Mucosa of rectum (tissue), 2 donors: Measurements from ENCODE around the gene TEDC2.

Experiments
- H3K27ac ChIP-seq, 2 donors: one replicate each; pipeline ENCODE4 v1.7.0; 2013; ENCODE audit warnings: inconsistent platforms in 2 of 2, low read depth in 2 of 2, low read length in 2 of 2
- H3K27me3 ChIP-seq, 2 donors: one replicate each; pipeline ENCODE4 v1.7.0; 2013; ENCODE audit warnings: low read length in 2 of 2; ENCODE audit not compliant: control insufficient read depth in 2 of 2, insufficient read depth in 2 of 2
- H3K36me3 ChIP-seq, 2 donors: one replicate each; pipeline ENCODE4 v1.7.0; 2013; ENCODE audit warnings: low read length in 2 of 2; ENCODE audit not compliant: control insufficient read depth in 2 of 2, insufficient read depth in 2 of 2
- H3K4me1 ChIP-seq, 2 donors: one replicate each; pipeline ENCODE4 v1.7.0; 2013; ENCODE audit warnings: low read length in 2 of 2, mild to moderate bottlenecking in 1 of 2; ENCODE audit not compliant: control insufficient read depth in 2 of 2, insufficient read depth in 2 of 2
- H3K4me3 ChIP-seq, 2 donors: one replicate each; pipeline ENCODE4 v1.7.0; 2013; ENCODE audit warnings: low read length in 2 of 2
- H3K9ac ChIP-seq, 2 donors: one replicate each; pipeline ENCODE4 v1.7.0; 2013; ENCODE audit warnings: low read length in 2 of 2, low read depth in 1 of 2, mild to moderate bottlenecking in 1 of 2
- H3K9me3 ChIP-seq, 2 donors: one replicate each; pipeline ENCODE4 v1.7.0; 2013; ENCODE audit warnings: low read length in 2 of 2; ENCODE audit not compliant: control insufficient read depth in 2 of 2
- donor health status: healthy.
- donor health status: Normal muscosa, but diverticular disease.

Gene TEDC2

GRCh38 chr16:2500918-2501750 lies 41.2 kb downstream of the TEDC2 start:
- peaks cover 6 to 10% of the 10 kb centered on the region in 2 donors for H3K36me3 ChIP-seq
- no peak overlapping the region for H3K27ac ChIP-seq
- H3K4me3 ChIP-seq, result peak overlapping the region in 1 of 2 donors; percentile 7
- peaks cover 4 to 8% of the 10 kb centered on the region in 2 donors for H3K4me1 ChIP-seq
- H3K9ac ChIP-seq, result no peak overlapping the region
- H3K27me3 ChIP-seq, result no peaks in the 10 kb centered on the region
- no peaks in the 10 kb centered on the region for H3K9me3 ChIP-seq

DNA sequence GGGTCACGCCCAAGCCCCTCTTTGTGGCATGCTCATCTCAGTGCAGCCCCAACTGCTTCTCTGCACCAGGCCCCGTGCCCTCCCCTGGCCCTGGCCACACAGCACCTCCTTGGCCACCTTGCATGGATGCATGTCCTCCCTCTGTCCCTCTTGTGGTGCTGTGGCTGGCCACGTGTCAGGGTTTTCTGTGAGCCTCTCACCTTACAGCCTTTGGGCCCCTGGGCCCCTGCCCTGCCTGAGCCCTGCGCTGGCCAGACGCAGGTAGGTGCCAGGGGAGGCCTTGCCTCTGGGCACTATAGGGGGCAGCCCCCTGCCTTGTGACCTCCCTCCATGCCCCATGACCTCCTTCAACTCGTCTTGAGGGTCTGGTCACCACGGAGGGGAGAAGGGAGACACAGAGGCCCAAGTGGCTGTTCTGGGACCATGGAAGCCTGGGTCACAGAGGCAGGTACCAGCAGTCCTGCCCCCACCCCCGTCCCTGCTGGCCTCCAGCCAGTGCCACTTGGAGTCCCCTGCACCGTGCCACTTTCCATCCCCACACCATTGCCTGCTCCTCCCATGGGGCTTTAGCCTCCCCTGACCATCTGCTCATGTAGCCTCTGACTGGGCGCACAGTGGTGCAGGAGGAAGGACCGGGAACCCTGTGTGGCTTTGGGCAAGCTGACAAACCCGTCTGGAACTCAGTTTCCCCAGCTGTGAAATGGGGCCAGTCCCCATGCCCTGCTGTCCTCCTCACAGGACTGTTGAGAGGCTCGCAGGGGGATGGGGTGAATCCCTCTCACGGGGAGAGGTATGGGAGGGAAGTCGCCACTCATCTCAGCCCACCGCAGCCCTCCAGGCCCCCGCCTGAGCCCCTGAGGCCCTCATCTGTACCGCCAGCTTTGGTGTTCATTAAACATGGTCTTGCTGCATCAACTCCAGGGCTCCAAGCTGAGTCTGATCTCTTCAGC lies 42.3 kb downstream of the TEDC2 start:
- Histone ChIP-seq H3K27me3 (no peaks in the 10 kb centered on the region), H3K27ac (no peak overlapping the region), H3K4me1 (peaks cover 4 to 8% of the 10 kb centered on the region in 2 donors), H3K9ac (no peak overlapping the region), H3K4me3 (no peak overlapping the region), H3K36me3 (peaks cover 0 to 1% of the 10 kb centered on the region in 2 donors), H3K9me3 (no peaks in the 10 kb centered on the region)

DNA sequence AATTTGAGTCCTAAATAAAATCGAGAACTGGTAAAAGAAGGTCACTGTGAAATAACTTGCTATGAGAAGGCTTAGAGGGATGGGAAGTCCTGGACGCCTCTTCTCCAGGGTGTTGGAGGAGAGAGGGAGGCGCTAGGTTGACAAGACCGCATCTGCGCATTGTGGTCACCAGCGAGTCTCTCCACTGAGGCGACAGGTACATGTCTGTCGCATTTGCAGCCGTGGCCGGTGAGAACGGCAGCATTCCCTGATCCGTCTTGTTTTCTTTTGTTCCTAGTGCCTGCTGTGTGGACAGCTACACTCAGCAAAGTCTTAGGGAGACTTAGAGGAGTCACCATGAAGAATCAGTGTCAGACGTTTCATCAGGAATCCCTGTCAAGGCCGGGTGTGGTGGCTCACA lies 45.8 kb downstream of the TEDC2 start:
- Histone ChIP-seq H3K27me3 (no peaks in the 10 kb centered on the region), H3K36me3 (no peaks in the 10 kb centered on the region)

GRCh38 chr16:2507052-2507659 lies 47.2 kb downstream of the TEDC2 start:
- H3K27ac ChIP-seq, result peak overlapping the region; percentile 61 to 63
- H3K27me3 ChIP-seq, result no peaks in the 10 kb centered on the region
- H3K4me3 ChIP-seq, result no peak overlapping the region
- H3K9me3 ChIP-seq, result no peaks in the 10 kb centered on the region
- peaks cover 2 to 5% of the 10 kb centered on the region in 2 donors for H3K4me1 ChIP-seq
- no peaks in the 10 kb centered on the region for H3K36me3 ChIP-seq
- no peak overlapping the region for H3K9ac ChIP-seq

More for the DNA sequence above, 45.8 kb downstream of the TEDC2 start:
- H3K9ac ChIP-seq, result no peak overlapping the region
- no peak overlapping the region for H3K27ac ChIP-seq
- no peak overlapping the region for H3K4me3 ChIP-seq
- peaks cover 2 to 10% of the 10 kb centered on the region in 2 donors for H3K4me1 ChIP-seq
- no peaks in the 10 kb centered on the region for H3K9me3 ChIP-seq

DNA sequence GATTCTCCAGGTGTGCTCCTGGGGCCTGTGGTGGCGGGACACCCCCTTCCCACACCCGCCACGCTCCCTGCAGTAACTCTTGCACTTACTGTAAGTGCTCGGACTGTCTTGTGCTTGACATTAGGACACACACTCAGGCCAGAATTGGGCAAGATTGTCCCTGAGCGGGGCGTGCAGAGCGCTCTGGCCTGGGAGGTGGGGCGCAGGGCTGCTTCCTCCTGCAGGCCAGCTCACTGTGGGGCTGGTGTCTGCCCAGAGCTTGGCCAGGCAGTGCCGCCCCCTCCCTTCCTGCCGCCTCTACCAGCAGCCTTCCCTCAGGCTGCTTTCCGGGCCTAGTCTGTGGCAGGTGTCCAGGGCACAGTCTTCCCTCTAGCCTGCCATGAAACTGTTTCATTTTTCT lies 47.8 kb downstream of the TEDC2 start:
- Histone ChIP-seq H3K9ac (no peak overlapping the region), H3K4me1 (peaks cover 2 to 5% of the 10 kb centered on the region in 2 donors), H3K27me3 (no peaks in the 10 kb centered on the region), H3K27ac (peak overlapping the region; percentile 61 to 63), H3K4me3 (no peak overlapping the region), H3K9me3 (no peaks in the 10 kb centered on the region), H3K36me3 (no peaks in the 10 kb centered on the region)

DNA sequence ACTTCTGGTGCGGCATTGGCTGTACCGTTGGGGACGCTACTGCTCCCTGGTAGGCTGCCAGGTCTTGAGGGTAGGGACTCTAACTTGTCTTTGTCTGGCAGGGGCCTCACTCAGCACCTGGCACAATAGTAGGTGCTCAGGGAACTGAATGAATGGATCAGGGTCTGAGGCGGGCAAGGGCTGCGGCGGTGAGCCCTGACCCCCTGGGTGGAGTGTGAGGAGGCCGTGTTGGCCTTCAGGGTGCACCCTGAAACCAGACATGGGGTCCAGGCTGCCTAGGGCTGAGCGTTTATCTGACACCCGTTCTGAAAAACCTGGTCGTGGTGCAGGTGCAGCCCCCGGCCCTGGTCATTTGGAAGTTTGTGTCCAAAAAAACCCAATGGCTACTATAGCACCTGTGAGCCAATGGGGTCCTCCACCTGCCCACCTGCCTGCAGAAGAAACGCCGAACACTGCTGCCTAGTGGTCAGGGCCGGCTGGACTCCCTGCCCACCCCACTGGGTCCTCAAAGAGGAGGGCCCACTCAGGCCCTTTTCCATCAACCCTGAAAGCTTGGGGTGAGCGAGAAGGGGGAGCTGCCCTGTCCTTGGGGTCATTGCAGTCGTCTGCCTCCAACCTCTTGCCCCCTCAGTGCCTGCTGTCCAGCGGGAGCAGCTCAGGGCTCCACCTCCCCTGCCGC lies 49.0 kb downstream of the TEDC2 start:
- Histone ChIP-seq H3K4me3 (no peak overlapping the region), H3K27me3 (no peaks in the 10 kb centered on the region), H3K9me3 (no peaks in the 10 kb centered on the region), H3K36me3 (no peaks in the 10 kb centered on the region), H3K9ac (no peak overlapping the region), H3K27ac (no peak overlapping the region), H3K4me1 (peaks cover 9 to 11% of the 10 kb centered on the region in 2 donors)

DNA sequence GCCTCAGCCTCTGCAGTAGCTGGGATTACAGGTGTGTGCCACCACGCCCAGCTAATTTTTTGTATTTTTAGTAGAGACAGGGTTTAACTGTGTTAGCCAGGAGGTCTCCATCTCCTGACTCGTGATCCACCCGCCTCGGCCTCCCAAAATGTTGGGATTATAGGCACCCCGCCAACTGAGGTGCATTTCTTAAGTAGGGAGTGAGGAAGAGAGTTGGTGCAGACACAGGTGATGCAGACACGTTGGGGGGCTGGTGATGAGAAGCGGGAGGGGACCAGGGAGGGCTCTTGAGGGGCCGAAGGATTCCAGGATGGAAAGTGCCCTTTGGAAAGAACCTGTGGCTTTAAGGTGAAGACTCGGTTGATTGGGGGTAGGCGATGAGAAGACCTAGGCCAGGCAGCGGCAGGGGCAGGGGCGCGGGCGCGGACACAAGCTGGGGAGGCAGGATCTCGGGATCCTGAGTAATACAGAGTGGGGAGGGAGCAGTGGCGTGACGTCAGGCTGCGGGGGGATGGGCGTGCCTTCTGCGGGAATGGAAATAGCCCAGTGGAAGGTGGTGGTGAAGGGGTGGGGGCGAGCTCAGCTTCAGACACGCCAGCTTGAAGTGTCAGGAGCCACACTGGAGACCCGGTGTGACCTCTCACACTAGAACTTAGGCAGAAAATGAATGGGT lies 51.4 kb downstream of the TEDC2 start:
- H3K27ac ChIP-seq, result no peak overlapping the region
- H3K9me3 ChIP-seq, result no peaks in the 10 kb centered on the region
- peak overlapping the region in 1 of 2 donors; percentile 3 for H3K9ac ChIP-seq
- H3K36me3 ChIP-seq, result no peaks in the 10 kb centered on the region
- H3K27me3 ChIP-seq, result no peaks in the 10 kb centered on the region
- no peak overlapping the region for H3K4me3 ChIP-seq
- H3K4me1 ChIP-seq, result peaks cover 26 to 27% of the 10 kb centered on the region in 2 donors

GRCh38 chr16:2511996-2512734 lies 52.3 kb downstream of the TEDC2 start:
- no peaks in the 10 kb centered on the region for H3K36me3 ChIP-seq
- H3K27ac ChIP-seq, result peak overlapping the region in 1 of 2 donors; percentile 97
- no peak overlapping the region for H3K4me3 ChIP-seq
- H3K27me3 ChIP-seq, result no peaks in the 10 kb centered on the region
- H3K9me3 ChIP-seq, result no peaks in the 10 kb centered on the region
- H3K9ac ChIP-seq, result no peak overlapping the region
- H3K4me1 ChIP-seq, result peaks cover 35 to 36% of the 10 kb centered on the region in 2 donors
